Gastroesophageal sphincter (tissue), 4 donors: Measurements from ENCODE around the gene KIF26B. TPM values are rescaled to one million over a fixed set of nuclear protein-coding genes. Genes with fewer than 3 reads are reported as not detected.

Source experiments
- ATAC-seq: fragments of 150-250 bp; one replicate; pipeline ENCODE4 v1.9.1; 2016; ENCODE audit warnings: mild to moderate bottlenecking, moderate library complexity
- H3K27ac ChIP-seq, 4 donors: fragments of 200-600 bp; sonication (generic) in 3 of 4; 1 replicate in 3 of 4; 2 replicates in 1 of 4; pipeline ENCODE4 v1.5.1; 2016 to 2019
- H3K27me3 ChIP-seq: fragments of 200-600 bp; sonication (generic); one replicate; pipeline ENCODE4 v1.5.1; 2019
- H3K36me3 ChIP-seq, 2 donors: fragments of 200-600 bp; sonication (generic); one replicate each; pipeline ENCODE4 v1.5.1; 2019; ENCODE audit warnings: control low read depth in 1 of 2
- H3K4me1 ChIP-seq, 3 donors: fragments of 200-600 bp; sonication (generic); 1 replicate in 2 of 3; 2 replicates in 1 of 3; pipeline ENCODE4 v1.5.1; 2016 to 2019; ENCODE audit warnings: control low read depth in 2 of 3
- H3K4me3 ChIP-seq, 2 donors: fragments of 200-600 bp; sonication (generic); one replicate each; pipeline ENCODE4 v1.5.1; 2019; ENCODE audit warnings: mild to moderate bottlenecking in 1 of 2, moderate library complexity in 1 of 2
- H3K9me3 ChIP-seq, 3 donors: fragments of 200-600 bp; sonication (generic); one replicate each; pipeline ENCODE4 v1.5.1; 2017 to 2019; ENCODE audit warnings: control low read depth in 2 of 3
- CTCF ChIP-seq, 4 experiments: fragments of 200-600 bp in 2 of 4; fragments of 450-650 bp in 2 of 4; sonication (generic) in 1 of 4; IDR thresholded peaks; one replicate each; pipeline ENCODE4 v1.5.1; 2017 to 2019; ENCODE audit warnings: antibody characterized with exemption in 4 of 4, mild to moderate bottlenecking in 2 of 4, moderate library complexity in 2 of 4
- EP300 ChIP-seq: sonication (generic); formaldehyde crosslinking; IDR thresholded peaks from one replicate; pipeline ENCODE4 v1.6.1; 2017; ENCODE audit warnings: antibody characterized with exemption, mild to moderate bottlenecking
- POLR2A ChIP-seq, 2 donors: fragments of 450-650 bp; IDR thresholded peaks; one replicate each; pipeline ENCODE4 v1.6.1; 2017; ENCODE audit warnings: antibody characterized with exemption in 2 of 2, mild to moderate bottlenecking in 2 of 2, moderate library complexity in 1 of 2
- POLR2AphosphoS5 ChIP-seq: sonication (generic); formaldehyde crosslinking; IDR thresholded peaks from one replicate; pipeline ENCODE4 v1.6.1; 2017; ENCODE audit warnings: antibody characterized with exemption
- WGBS, 2 donors: methylation state at CpG; one replicate each; pipeline ENCODE4 v1.1.5; 2018; ENCODE audit warnings: low coverage in 1 of 2; 5-methylcytosine and 5-hydroxymethylcytosine counted together
- total RNA-seq, 4 donors: library from RNA; depleted of rRNA; stranded (reverse); fragments of >200 nt; gene quantifications; one replicate each; pipeline ENCODE4 v1.1.0, GENCODE V29; 2016

The KIF26B gene
- total RNA-seq, 4 donors from 2014 or later, result 0.62 to 1.9 (median 0.97) TPM

GRCh38 chr1:245226203-245226499 is 71.4 kb downstream of the KIF26B start:
- Histone ChIP-seq H3K4me1 (no peaks in the 10 kb centered on the region), H3K27me3 (no peaks in the 10 kb centered on the region), H3K27ac (no peak overlapping the region), H3K4me3 (no peak overlapping the region), H3K9me3 (no peaks in the 10 kb centered on the region), H3K36me3 (no peaks in the 10 kb centered on the region)
- TF ChIP-seq POLR2AphosphoS5, result no peak
- TF ChIP-seq EP300, result no peak
- TF ChIP-seq POLR2A (IDR thresholded peaks at IDR 0.05), result no peak
- TF ChIP-seq CTCF (IDR thresholded peaks at IDR 0.05), result no peak
- WGBS, 2 donors, result 80% methylated on average over 5 of the region's 5 CpGs; no CpG with 5 or more reads in 1 of the 2 donors
- ATAC-seq, result no peak

GRCh38 chr1:245229051-245229450 is 74.3 kb downstream of the KIF26B start:
- Histone ChIP-seq H3K9me3 (no peaks in the 10 kb centered on the region), H3K27ac (no peak overlapping the region), H3K36me3 (no peaks in the 10 kb centered on the region), H3K4me3 (no peak overlapping the region), H3K27me3 (no peaks in the 10 kb centered on the region), H3K4me1 (no peaks in the 10 kb centered on the region)
- TF ChIP-seq POLR2AphosphoS5 (no peak), CTCF (IDR thresholded peaks at IDR 0.05) (no peak), EP300 (no peak), POLR2A (IDR thresholded peaks at IDR 0.05) (no peak)
- ATAC-seq, result no peak
- WGBS, 2 donors, result 85 to 95% methylated on average over 4 to 8 of the region's 8 CpGs

GRCh38 chr1:245232931-245233330 is 78.1 kb downstream of the KIF26B start:
- H3K27me3 ChIP-seq, result no peaks in the 10 kb centered on the region
- H3K4me1 ChIP-seq, result no peaks in the 10 kb centered on the region
- 93 to 94% methylated on average over 3 to 6 of the region's 6 CpGs for WGBS, 2 donors
- no peak for ATAC-seq
- H3K27ac ChIP-seq, result no peak overlapping the region
- TF ChIP-seq POLR2A (IDR thresholded peaks at IDR 0.05) (no peak), POLR2AphosphoS5 (no peak), CTCF (IDR thresholded peaks at IDR 0.05) (no peak), EP300 (no peak)
- no peak overlapping the region for H3K4me3 ChIP-seq
- H3K36me3 ChIP-seq, result no peaks in the 10 kb centered on the region
- no peaks in the 10 kb centered on the region for H3K9me3 ChIP-seq

- H3K27me3 ChIP-seq, result no peaks in the 10 kb centered on the region
- no peak overlapping the region for H3K27ac ChIP-seq
- no peaks in the 10 kb centered on the region for H3K4me1 ChIP-seq
- no peaks in the 10 kb centered on the region for H3K9me3 ChIP-seq
- no peak for ATAC-seq
- no peaks in the 10 kb centered on the region for H3K36me3 ChIP-seq
- 90 to 98% methylated on average over 4 to 7 of the region's 26 CpGs for WGBS, 2 donors
- no peak overlapping the region for H3K4me3 ChIP-seq
- TF ChIP-seq POLR2AphosphoS5 (no peak), EP300 (no peak), POLR2A (IDR thresholded peaks at IDR 0.05) (no peak), CTCF (IDR thresholded peaks at IDR 0.05) (no peak)
Measured at GRCh38 chr1:245234217-245235081, 79.7 kb downstream of the KIF26B start.

GRCh38 chr1:245235156-245235555 is 80.4 kb downstream of the KIF26B start:
- whole genome bisulfite sequencing, 2 donors, result 25 to 37% methylated on average over 6 of the region's 6 CpGs
- Histone ChIP-seq H3K27me3 (no peaks in the 10 kb centered on the region), H3K27ac (no peak overlapping the region), H3K4me3 (no peak overlapping the region), H3K4me1 (no peaks in the 10 kb centered on the region), H3K9me3 (no peaks in the 10 kb centered on the region), H3K36me3 (no peaks in the 10 kb centered on the region)
- no peak for ATAC-seq
- TF ChIP-seq EP300, result no peak
- no peak for TF ChIP-seq CTCF (IDR thresholded peaks at IDR 0.05)
- no peak for TF ChIP-seq POLR2AphosphoS5
- TF ChIP-seq POLR2A (IDR thresholded peaks at IDR 0.05), result no peak
